SJSA1 (cell line): ENCODE data around the gene ADAMTS6. TPM values are rescaled to one million over a fixed set of nuclear protein-coding genes. Genes with fewer than 3 reads are reported as not detected.
"Not testable (repeated sequence)": the region's sequence is repeated elsewhere in the genome, so short reads cannot be mapped to it uniquely, and the experiment has no call there.

Experiments
- DNase-seq, 2 experiments: peaks; one replicate each; pipeline ENCODE4 v3.0.0-alpha.2; 2015 to 2020; ENCODE audit warnings: low spot score in 2 of 2, low read depth in 1 of 2
- H3K27ac ChIP-seq: fragments of 250-450 bp; sonication (Bioruptor Pico); 2 replicates; pipeline ENCODE4 v1.5.1; 2020; ENCODE audit warnings: mild to moderate bottlenecking, moderate library complexity
- H3K27me3 ChIP-seq: fragments of 250-450 bp; sonication (Bioruptor Pico); replicated peaks from 2 replicates; pipeline ENCODE4 v1.5.1; 2020; ENCODE audit warnings: mild to moderate bottlenecking, moderate library complexity
- H3K36me3 ChIP-seq: fragments of 250-450 bp; sonication (Bioruptor Pico); 2 replicates; pipeline ENCODE4 v1.5.1; 2020; ENCODE audit warnings: mild to moderate bottlenecking
- H3K4me1 ChIP-seq: fragments of 250-450 bp; sonication (Bioruptor Pico); replicated peaks from 2 replicates; pipeline ENCODE4 v1.6.1; 2021; ENCODE audit warnings: mild to moderate bottlenecking
- H3K4me3 ChIP-seq: fragments of 250-450 bp; sonication (Bioruptor Pico); 2 replicates; pipeline ENCODE4 v1.5.1; 2020; ENCODE audit warnings: mild to moderate bottlenecking
- H3K9me3 ChIP-seq: fragments of 250-450 bp; sonication (Bioruptor Pico); replicated peaks from 2 replicates; pipeline ENCODE4 v1.5.1; 2020; ENCODE audit warnings: mild to moderate bottlenecking
- total RNA-seq: library from RNA; depleted of rRNA; stranded (reverse); fragments of >200 nt; shearing (Covaris generic); gene quantifications from 2 replicates; pipeline ENCODE4 v1.2.3, GENCODE V29; 2014; rRNA removed

Gene ADAMTS6, protein sequence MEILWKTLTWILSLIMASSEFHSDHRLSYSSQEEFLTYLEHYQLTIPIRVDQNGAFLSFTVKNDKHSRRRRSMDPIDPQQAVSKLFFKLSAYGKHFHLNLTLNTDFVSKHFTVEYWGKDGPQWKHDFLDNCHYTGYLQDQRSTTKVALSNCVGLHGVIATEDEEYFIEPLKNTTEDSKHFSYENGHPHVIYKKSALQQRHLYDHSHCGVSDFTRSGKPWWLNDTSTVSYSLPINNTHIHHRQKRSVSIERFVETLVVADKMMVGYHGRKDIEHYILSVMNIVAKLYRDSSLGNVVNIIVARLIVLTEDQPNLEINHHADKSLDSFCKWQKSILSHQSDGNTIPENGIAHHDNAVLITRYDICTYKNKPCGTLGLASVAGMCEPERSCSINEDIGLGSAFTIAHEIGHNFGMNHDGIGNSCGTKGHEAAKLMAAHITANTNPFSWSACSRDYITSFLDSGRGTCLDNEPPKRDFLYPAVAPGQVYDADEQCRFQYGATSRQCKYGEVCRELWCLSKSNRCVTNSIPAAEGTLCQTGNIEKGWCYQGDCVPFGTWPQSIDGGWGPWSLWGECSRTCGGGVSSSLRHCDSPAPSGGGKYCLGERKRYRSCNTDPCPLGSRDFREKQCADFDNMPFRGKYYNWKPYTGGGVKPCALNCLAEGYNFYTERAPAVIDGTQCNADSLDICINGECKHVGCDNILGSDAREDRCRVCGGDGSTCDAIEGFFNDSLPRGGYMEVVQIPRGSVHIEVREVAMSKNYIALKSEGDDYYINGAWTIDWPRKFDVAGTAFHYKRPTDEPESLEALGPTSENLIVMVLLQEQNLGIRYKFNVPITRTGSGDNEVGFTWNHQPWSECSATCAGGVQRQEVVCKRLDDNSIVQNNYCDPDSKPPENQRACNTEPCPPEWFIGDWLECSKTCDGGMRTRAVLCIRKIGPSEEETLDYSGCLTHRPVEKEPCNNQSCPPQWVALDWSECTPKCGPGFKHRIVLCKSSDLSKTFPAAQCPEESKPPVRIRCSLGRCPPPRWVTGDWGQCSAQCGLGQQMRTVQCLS (N-terminal part only)
- total RNA-seq, result 3.5 and 4.1 TPM in 2 replicates

DNA sequence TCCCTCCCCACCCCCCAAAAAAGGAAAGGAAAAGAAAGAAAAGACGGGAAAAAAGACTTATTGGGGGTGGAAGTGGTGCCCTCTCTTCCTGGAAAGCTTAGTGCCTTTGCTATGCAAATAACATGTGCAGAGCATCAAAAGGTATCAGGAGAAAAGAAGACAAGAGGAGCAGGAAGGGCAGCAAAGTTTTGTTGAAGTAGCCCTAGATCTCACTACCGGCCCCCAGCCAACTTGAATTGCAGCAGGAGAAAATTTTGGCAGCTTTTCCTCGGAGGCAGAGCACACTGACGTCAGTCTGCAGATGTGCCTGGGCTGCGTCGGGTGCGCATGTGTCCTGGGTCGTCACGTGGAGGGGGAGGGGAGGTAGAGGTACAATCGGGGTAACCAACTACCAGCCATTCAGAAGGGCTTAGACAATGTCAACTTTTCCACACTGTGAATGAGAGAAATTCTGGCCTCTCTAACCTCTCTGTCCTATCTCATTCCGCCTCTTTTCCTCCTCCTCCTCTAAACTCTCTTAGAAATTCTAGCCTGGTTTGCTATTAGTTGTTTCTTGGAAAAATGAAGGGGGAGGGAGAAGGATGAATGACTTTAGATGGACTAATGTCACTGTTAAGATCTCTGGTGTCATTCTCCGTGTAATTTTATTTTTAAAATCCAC, at the start of gene ADAMTS6:
ADAMTS6 (minus strand) TSS at position 286 of the 661 bp plus-strand sequence. CDS start 8,247 bp downstream, outside the sequence.
- H3K4me1 ChIP-seq, result peaks cover 4% of the 10 kb centered on the region
- H3K27ac ChIP-seq, result peak within 1 kb of the TSS; percentile 77
- H3K27me3 ChIP-seq, result no peaks in the 10 kb centered on the region
- H3K36me3 ChIP-seq, result no peaks in the 10 kb centered on the region
- peak within 1 kb of the TSS; percentile 46 for H3K4me3 ChIP-seq
- DNase-seq, result peak; percentile 80 to 84
- H3K9me3 ChIP-seq, result no peaks in the 10 kb centered on the region

GRCh38 chr5:65530904-65531303, 49.2 kb upstream of the ADAMTS6 start:
- H3K4me1 ChIP-seq, result no peaks in the 10 kb centered on the region
- peaks cover 9% of the 10 kb centered on the region for H3K36me3 ChIP-seq
- no peak overlapping the region for H3K27ac ChIP-seq
- H3K27me3 ChIP-seq, result no peaks in the 10 kb centered on the region
- no peak overlapping the region for H3K4me3 ChIP-seq
- no peak for DNase-seq
- no peaks in the 10 kb centered on the region for H3K9me3 ChIP-seq

DNA sequence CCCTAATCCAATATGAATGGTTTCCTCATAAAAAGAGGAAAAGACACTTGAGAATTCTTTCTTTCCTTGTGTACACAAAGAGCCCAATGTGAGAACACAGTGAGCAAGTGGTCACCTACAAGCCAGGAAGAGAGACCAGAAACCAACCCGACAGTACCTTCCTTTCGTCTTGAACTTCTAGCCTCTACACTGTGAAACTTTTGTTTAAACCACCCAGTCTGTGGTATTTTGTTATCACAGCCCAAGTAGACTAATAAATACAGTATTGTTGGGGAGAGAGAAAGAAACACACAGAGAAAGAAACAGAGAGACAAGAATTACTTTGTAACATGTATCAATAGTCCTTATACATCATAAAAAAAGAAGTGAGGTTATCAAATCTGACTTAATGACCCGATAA, 44.0 kb upstream of the ADAMTS6 start:
- no peak for DNase-seq
- no peaks in the 10 kb centered on the region for H3K4me1 ChIP-seq
- H3K4me3 ChIP-seq, result no peak overlapping the region
- no peak overlapping the region for H3K27ac ChIP-seq
- no peaks in the 10 kb centered on the region for H3K27me3 ChIP-seq
- no peaks in the 10 kb centered on the region for H3K9me3 ChIP-seq
- H3K36me3 ChIP-seq, result peaks cover 23% of the 10 kb centered on the region

GRCh38 chr5:65512170-65512937, 30.6 kb upstream of the ADAMTS6 start:
- Histone ChIP-seq H3K27ac (no peak overlapping the region), H3K4me1 (peaks cover 24% of the 10 kb centered on the region), H3K4me3 (no peak overlapping the region), H3K36me3 (no peaks in the 10 kb centered on the region), H3K9me3 (0 out of 2 replicates have a peak, but pooled peaks cover 2% of the 10 kb centered on the region), H3K27me3 (no peaks in the 10 kb centered on the region)
- DNase-seq, result peak in 1 of 2 experiments; percentile 23

DNA sequence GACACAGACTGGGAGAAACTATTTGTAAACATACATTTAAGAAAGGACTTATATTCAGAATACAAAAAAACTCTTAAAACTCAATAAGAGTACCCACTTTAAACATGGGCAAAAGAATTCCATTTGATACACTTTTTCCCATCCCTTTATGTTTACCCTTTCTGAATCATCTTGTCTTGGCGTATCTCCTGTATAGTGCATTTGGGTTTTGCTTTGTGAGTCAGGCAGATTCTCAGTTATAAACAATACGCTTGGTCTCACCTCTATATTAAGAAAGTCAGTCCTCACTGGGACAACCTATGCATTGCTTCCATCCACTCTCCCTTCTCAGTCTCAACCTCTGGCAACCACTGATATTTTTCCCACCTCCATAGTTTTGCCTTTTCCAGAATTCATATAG, 27.3 kb upstream of the ADAMTS6 start:
- no peaks in the 10 kb centered on the region for H3K27me3 ChIP-seq
- no peak overlapping the region for H3K4me3 ChIP-seq
- DNase-seq, result peak in 1 of 2 experiments; percentile 7
- peaks cover 24% of the 10 kb centered on the region for H3K4me1 ChIP-seq
- H3K27ac ChIP-seq, result no peak overlapping the region
- no peaks in the 10 kb centered on the region for H3K36me3 ChIP-seq
- H3K9me3 ChIP-seq, result 0 out of 2 replicates have a peak, but pooled peaks cover 2% of the 10 kb centered on the region

DNA sequence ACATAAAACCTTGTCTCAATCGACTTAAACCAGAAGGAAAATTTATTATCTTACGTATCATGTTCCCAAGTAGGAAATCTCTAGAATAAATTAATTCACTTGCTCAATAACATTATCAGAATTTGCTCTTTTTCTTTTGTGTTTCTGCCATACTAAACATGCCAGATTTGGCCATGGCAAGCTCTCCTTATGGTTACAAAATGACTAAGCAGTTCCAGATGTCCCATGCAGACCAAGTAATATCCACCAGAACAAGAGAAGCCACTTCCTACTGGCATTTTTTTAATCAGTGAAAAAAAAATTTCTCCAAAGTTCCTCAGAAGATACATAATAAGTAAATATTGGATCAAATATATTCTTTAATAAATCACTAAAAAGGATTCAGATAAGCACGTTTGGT, 25.2 kb upstream of the ADAMTS6 start:
- DNase-seq, result no peak
- H3K4me1 ChIP-seq, result peaks cover 9% of the 10 kb centered on the region
- no peaks in the 10 kb centered on the region for H3K36me3 ChIP-seq
- H3K9me3 ChIP-seq, result no peaks in the 10 kb centered on the region
- H3K4me3 ChIP-seq, result no peak overlapping the region
- H3K27ac ChIP-seq, result no peak overlapping the region
- no peaks in the 10 kb centered on the region for H3K27me3 ChIP-seq

- Histone ChIP-seq H3K36me3 (no peaks in the 10 kb centered on the region), H3K4me1 (no peaks in the 10 kb centered on the region)
Measured at GRCh38 chr5:65489119-65489518, 7.4 kb upstream of the ADAMTS6 start.

GRCh38 chr5:65488038-65488687, 6.4 kb upstream of the ADAMTS6 start:
- H3K4me1 ChIP-seq, H3K4me3 ChIP-seq, H3K27ac ChIP-seq, H3K9me3 ChIP-seq, DNase-seq, H3K27me3 ChIP-seq, H3K36me3 ChIP-seq: not testable (repeated sequence)

More at GRCh38 chr5:65489119-65489518, 7.4 kb upstream of the ADAMTS6 start:
- Histone ChIP-seq H3K9me3 (no peaks in the 10 kb centered on the region), H3K27ac (no peak overlapping the region), H3K4me3 (no peak overlapping the region), H3K27me3 (no peaks in the 10 kb centered on the region)
- DNase-seq, result no peak

- not testable (repeated sequence) for H3K4me1 ChIP-seq, H3K36me3 ChIP-seq, H3K27ac ChIP-seq, H3K9me3 ChIP-seq, DNase-seq, H3K4me3 ChIP-seq, H3K27me3 ChIP-seq
Measured at GRCh38 chr5:65486803-65487202, 5.1 kb upstream of the ADAMTS6 start.

DNA sequence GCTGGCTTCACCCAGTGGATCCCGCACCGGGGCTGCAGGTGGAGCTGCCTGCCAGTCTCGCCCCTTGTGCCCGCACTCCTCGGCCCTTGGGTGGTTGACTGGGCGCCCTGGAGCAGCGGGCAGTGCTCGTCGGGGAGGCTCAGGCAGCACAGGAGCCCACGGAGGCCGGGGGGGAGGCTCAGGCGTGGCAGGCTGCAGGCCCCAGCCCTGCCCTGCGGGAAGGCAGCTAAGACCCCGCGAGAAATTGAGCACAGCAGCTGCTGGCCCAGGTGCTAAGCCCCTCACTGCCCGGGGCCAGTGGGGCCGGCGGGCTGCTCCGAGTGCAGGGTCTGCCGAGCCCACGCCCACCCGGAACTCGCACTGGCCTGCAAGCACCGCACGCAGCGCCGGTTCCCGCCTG, 3.7 kb upstream of the ADAMTS6 start:
- Histone ChIP-seq H3K27ac (no peak overlapping the region), H3K4me3 (no peak overlapping the region), H3K27me3 (no peaks in the 10 kb centered on the region), H3K36me3 (no peaks in the 10 kb centered on the region), H3K9me3 (no peaks in the 10 kb centered on the region), H3K4me1 (peaks cover 4% of the 10 kb centered on the region; the same call in 1 of the 2 replicates)
- no peak for DNase-seq

DNA sequence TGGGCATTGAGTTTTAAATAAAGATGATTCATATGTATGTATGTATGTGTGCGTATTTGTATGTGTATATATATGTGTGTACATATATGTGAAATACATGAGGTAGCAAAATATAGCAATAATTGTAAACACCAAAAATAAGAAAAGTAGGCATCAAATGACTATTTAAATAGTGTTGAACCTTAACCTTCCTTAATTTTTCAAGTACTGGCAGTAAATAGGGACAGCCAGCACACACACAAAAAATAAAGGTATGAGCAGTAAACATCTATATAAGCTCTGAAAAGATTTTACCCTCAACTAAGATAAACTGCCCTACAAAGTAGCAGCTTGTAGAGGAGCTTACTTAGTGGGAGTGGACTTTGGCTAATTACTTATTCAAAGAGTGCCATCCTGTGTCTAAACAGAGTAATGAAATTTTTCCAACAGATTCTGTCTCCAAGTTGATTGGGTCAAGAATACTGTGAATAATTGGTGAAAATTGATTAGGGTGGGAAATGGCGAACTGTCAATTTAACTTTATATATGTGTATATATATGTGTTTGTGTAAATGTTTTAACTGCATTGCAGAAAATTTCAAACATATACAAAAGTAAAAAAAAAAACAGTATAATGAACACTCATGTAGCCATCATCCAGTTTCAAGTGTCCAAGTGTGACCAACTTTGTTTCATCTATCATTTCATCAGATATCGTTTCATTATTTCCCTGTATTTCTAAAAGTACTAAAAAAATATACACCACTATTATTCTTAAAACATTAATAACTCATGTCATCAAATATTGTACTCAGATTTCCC, 2.0 kb upstream of the ADAMTS6 start:
- peak overlapping the region; percentile 46 for H3K4me3 ChIP-seq
- peak overlapping the region; percentile 77; the same call in 1 of the 2 replicates for H3K27ac ChIP-seq
- H3K27me3 ChIP-seq, result no peaks in the 10 kb centered on the region
- no peaks in the 10 kb centered on the region for H3K9me3 ChIP-seq
- H3K36me3 ChIP-seq, result no peaks in the 10 kb centered on the region
- H3K4me1 ChIP-seq, result peaks cover 4% of the 10 kb centered on the region
- peak in 1 of 2 experiments; percentile 61 for DNase-seq
